ENCODE results near the gene SAPCD2.
"Not testable (repeated sequence)": the region's sequence is repeated elsewhere in the genome, so short reads cannot be mapped to it uniquely, and the experiment has no call there.

The SAPCD2 gene

GRCh38 chr9:137070201-137070905, at the start of gene SAPCD2:
TSS of gene SAPCD2 (minus strand) at chr9:137070557. CDS start at chr9:137070460, 97 bp downstream.
- peak; percentile 78 for DNase-seq

GRCh38 chr9:137118092-137118603, 47.8 kb upstream of the SAPCD2 start:
- DNase-seq, result not testable (repeated sequence)

- no peak for DNase-seq
These were observed 46.9 kb upstream of the SAPCD2 start for GRCh38 chr9:137117269-137117731.

GRCh38 chr9:137116728-137117127, 46.4 kb upstream of the SAPCD2 start:
- DNase-seq, result no peak

DNA sequence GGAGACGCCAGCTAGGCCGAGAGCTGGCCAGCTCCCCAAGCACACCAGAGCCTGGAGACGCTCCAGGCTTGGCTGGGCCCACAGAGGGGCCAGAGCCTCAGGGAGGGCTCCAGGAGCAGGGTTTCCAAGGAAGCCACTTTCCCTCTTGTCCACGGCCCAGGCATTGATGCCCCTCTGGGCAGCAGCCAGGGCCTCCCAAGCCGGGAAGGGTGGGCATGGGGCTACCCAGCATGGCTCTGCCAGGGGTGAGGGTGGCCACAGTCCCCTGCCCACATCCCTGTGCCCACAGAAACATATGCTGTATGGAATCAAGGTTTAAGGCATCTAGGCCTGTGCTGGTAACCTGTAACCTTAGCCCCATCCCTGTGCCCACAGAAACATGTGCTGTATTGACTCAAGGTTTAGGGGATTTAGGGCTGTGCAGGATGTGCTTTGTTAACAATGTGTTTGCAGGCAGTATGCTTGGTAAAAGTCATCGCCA, 45.7 kb upstream of the SAPCD2 start:
- no peak for DNase-seq

- no peak for DNase-seq
These were observed 45.2 kb upstream of the SAPCD2 start for GRCh38 chr9:137115394-137116026.

DNA sequence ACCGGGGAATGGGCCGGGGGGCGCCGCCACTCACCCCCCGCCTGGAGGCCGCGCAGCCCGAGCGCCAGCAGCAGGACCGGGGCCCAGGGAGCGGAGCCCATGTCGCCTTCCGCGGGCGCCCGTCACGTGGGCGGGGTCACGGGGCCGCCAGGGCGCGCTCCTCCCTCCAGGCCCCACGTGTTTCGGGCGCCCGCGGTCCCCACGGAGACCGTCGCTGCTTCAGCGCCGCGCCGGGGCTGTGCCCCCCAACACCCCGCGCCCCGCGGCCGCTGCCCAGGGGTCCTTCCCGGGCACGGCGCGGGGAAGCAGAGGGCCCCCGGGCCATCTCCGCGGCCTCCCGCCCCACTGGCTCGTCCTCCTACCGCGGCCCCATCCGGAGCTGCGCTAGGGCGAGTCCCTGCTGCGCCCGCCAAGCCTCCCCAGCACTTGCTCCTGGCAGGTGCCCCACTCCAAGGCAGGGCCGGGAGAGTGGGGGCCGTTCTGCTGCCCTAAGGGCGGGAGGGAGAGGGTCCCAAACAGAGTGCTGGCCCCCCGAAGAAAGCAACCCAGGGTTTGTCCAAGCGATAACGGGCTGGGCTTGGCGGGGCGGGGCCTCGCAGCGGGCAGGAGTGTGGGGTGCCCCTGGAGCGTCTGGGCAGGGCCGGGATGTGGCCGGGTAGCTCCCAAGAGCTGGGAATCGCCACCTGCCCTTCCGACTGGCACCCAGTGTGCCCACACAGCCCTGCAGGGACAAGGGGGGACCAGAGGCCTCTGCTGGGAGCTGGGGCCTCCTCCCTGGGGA, 44.4 kb upstream of the SAPCD2 start, which contains the start of gene DPP7:
Gene DPP7, minus strand, starts transcription at position 121 of the 781 bp plus-strand sequence. Its CDS starts 20 bp downstream, at position 101.
- peak; percentile 74 for DNase-seq

- DNase-seq, result no peak
These were observed 43.9 kb upstream of the SAPCD2 start for GRCh38 chr9:137114220-137114612.

DNA sequence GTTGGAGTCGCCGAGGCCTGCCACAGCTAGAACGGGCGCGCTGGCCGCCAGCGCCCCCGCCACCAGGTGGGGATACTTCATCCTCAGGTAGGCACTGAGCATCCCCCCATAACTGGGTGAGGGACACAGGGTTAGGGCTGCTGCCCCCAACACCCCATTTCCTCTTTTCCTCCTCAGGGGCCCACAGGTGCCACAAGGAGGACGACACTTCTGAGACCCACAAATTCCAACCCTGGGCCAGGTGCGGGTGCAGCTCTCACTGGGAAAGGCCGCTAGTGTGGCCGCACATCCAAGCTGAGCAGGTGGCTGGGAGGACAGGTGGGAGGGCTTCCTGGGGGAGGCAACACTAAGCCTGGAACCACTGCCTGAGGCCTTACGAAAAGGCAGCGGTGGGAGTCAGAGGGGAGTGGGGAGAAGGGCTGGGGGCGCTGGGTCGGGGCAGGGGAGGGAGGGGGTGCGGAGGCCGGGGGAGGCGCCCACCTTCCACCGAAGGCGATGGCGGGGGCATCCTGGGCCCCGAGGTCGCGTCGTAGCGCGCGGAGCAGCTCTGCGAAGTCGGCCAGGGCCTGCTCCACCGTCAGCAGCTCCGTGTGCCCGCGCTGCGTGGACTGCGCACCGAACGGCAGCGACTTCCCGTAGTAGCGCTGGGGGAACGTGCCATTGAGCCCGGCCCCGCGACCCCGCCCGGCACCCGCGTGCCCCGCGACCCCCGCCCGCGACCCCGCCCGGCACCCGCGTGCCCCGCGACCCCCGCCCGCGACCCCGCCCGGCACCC, 43.2 kb upstream of the SAPCD2 start:
- DNase-seq, result no peak

GRCh38 chr9:137112564-137113384, 42.4 kb upstream of the SAPCD2 start:
- DNase-seq, result no peak

- DNase-seq, result no peak
These were observed 41.6 kb upstream of the SAPCD2 start for GRCh38 chr9:137111788-137112563.

DNA sequence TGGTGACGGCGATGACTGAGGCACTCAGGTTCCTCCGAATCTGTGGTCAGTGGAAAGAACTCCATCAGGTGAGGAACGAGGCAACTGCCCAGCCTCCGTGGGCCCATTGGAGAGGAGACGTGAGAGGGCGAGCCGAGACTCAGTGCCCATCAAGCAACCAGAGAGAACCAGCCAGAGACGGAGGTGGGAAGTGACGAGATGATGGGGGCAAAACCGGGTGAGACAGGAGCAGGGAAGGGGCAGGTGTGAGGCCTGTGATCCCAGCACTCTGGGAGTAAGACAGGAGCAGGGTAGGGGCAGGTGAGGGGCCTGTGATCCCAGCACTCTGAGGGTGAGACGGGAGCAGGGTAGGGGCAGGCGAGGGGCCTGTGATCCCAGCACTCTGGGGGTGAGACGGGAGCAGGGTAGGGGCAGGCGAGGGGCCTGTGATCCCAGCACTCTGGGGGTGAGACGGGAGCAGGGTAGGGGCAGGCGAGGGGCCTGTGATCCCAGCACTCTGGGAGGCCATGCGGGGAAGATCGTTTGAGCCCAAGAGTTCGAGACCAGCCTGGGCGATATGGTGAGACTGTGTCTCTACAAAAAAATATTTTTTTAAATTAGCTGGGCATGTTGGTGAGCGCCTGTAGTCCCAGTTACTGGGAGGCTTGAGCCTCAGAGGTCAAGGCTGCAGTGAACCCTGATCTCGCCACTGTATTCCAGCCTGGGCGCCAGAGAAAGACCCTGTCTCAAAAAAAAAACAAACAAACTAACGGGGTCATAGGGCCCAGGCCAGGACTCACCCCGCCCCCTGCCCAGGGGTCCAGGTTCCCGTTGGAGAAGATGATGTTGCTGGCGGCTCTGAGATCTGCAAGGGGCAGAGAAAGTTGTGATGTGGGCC, 40.8 kb upstream of the SAPCD2 start:
- no peak for DNase-seq

DNA sequence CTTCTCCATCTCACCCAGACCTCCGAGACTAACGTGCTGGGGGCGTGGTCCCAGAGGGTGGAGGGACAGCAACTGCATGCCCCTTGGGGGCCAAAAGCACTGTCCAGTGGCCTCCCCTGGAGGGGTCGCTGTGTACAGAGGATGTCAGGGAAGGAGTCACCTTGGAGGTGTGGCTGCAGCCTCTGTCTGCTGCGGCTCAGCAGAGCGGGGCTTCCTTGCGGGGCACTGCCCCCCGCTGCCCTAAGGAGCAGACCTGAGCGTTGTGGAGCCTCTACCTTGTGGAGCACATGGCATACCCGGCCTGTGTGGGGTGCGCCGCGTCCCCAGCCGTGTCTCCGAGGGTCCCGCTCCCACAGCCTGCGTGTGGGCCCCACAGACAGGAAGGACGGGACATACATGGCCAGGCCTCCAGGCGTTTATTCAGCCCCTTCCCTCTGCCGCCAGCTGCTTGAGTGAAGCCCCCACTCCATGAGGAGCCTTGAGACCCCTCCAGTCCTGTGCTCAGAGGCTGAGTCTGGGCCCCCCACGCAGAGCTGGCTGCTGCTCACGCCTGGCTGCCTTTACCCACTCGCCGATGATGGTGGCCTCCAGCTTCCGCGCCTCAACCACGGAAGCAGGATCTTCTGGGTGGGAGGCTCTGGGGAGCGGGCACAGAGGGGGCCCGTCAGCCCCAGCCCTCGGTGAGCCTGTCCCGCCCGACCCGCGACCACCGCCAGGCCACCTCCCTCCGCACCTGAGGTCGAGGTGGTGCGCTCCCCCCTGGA, 40.0 kb upstream of the SAPCD2 start:
- no peak for DNase-seq

GRCh38 chr9:137109250-137110146, 39.1 kb upstream of the SAPCD2 start:
- DNase-seq, result no peak

DNA sequence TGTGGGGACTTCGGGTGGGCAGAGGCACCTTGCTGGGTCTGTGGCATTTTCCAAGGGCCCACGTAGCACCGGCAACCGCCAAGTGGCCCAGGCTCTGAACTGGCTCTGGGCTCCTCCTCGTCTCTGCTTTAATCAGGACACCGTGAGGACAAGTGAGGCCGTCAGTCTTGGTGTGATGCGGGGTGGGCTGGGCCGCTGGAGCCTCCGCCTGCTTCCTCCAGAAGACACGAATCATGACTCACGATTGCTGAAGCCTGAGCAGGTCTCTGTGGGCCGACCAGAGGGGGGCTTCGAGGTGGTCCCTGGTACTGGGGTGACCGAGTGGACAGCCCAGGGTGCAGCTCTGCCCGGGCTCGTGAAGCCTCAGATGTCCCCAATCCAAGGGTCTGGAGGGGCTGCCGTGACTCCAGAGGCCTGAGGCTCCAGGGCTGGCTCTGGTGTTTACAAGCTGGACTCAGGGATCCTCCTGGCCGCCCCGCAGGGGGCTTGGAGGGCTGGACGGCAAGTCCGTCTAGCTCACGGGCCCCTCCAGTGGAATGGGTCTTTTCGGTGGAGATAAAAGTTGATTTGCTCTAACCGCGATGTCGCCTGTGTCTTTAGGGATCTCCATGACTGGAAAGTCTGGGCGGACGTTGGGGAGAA, 38.4 kb upstream of the SAPCD2 start:
- no peak for DNase-seq

- DNase-seq, result no peak
These were observed 37.6 kb upstream of the SAPCD2 start for GRCh38 chr9:137107982-137108381.

- no peak for DNase-seq
These were observed 37.1 kb upstream of the SAPCD2 start for GRCh38 chr9:137107312-137107921.

Measured in activated gamma-delta T cell treated with Interleukin-2 at 50 U/mL for 16 hours (primary cell).